Activated naive CD4-positive, alpha-beta T cell treated with anti-CD3 and anti-CD28 coated beads, Interleukin-2, amount 50 U/mL, for 24 hours (primary cell): ENCODE measurements around the gene HPCAL1.
"Not testable (repeated sequence)": the region's sequence is repeated elsewhere in the genome, so short reads cannot be mapped to it uniquely, and the experiment has no call there.

Experiments used
- H3K27ac Mint-ChIP-seq: one replicate; pipeline ENCODE4 v1.8.0; 2021; ENCODE audit warnings: mild to moderate bottlenecking, mixed read lengths
- H3K27me3 Mint-ChIP-seq: one replicate; pipeline ENCODE4 v1.8.0; 2021; ENCODE audit warnings: mixed read lengths
- H3K36me3 Mint-ChIP-seq: one replicate; pipeline ENCODE4 v1.8.0; 2021; ENCODE audit warnings: mixed read lengths
- H3K4me1 Mint-ChIP-seq: one replicate; pipeline ENCODE4 v1.8.0; 2021; ENCODE audit warnings: mixed read lengths
- H3K4me3 Mint-ChIP-seq: one replicate; pipeline ENCODE4 v1.8.0; 2021; ENCODE audit warnings: mild to moderate bottlenecking, mixed read lengths
- H3K9me3 Mint-ChIP-seq: one replicate; pipeline ENCODE4 v1.8.0; 2021; ENCODE audit warnings: mixed read lengths

Gene HPCAL1

DNA sequence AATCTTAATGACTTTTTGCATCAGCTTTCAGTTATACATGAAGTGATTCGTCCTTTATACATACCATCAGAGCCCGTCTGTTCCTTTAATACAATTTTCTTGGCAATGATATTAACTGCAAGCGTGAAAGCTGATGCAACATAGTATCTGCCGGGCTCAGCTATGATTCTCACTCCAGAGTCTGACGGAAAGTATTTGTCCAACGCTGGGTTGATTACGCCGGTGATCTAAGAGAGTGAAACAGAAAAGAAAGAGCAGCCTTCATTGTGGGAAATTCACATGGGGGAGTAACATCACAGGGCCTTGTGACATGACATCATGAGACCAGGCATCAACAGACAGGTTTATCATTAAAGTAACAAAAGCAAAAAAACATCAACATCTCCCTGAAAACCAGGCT, 139.2 kb downstream of the HPCAL1 start:
- Mint-ChIP-seq H3K27me3 (no peaks in the 10 kb centered on the region), H3K4me3 (peak overlapping the region; percentile 72), H3K9me3 (no peaks in the 10 kb centered on the region), H3K27ac (peak overlapping the region; percentile 95), H3K4me1 (peaks cover 37% of the 10 kb centered on the region), H3K36me3 (peaks cover 27% of the 10 kb centered on the region)

DNA sequence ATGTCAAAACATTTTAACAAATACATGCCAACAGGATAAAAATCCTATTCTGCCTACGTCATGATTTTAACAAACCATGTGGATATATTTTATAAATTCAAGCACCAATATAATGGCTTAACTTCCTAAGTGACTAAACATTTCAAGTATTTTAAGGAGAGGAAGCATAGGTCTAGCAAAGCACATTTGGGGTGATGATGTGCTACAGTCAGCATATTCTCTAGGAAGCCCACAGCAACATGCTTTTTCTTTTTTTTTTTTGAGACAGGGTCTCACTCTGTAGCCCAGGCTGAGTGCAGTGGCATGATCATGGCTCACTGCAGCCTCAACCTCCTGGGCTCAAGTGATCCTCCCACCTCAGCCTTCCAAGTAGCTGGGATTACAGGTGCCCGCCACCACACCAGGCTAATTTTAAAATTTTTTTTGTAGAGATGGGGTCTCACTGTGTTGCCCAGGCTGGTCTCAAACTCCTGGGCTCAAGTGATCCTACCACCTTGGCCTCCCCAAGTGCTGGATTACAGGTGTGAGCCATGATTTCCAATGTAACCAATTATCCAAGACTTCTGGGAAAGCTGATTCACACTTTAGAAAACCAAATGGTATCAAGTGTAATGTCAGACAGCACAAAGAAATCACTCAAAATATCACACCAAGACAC, 139.9 kb downstream of the HPCAL1 start:
- Mint-ChIP-seq H3K27ac (peak overlapping the region; percentile 95), H3K36me3 (peaks cover 32% of the 10 kb centered on the region), H3K4me3 (peak overlapping the region; percentile 72), H3K4me1 (peaks cover 41% of the 10 kb centered on the region)
- not testable (repeated sequence) for H3K9me3 Mint-ChIP-seq, H3K27me3 Mint-ChIP-seq

DNA sequence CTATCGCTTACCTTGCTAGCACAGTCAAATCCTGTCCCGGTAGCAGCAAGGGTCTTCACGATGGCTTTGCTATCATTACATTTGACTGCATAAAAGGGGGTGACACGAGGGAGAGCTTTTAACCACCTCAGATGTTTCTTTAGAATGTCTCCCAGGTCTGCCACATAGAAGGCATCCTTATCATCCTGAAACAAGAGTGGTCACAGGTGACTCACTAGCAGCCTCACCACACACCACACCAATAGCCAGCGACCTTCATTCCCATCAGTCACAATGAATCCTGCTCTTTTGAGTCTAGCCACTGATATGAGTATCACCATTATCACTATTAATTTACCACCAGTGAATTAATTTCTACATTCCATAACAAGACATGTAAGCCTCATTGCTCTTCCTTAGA, 141.8 kb downstream of the HPCAL1 start:
- Mint-ChIP-seq H3K4me3 (peak overlapping the region; percentile 100), H3K9me3 (no peaks in the 10 kb centered on the region), H3K36me3 (peaks cover 32% of the 10 kb centered on the region), H3K27ac (peak overlapping the region; percentile 65), H3K4me1 (peaks cover 45% of the 10 kb centered on the region), H3K27me3 (no peaks in the 10 kb centered on the region)

- Mint-ChIP-seq H3K27ac (peak overlapping the region; percentile 35), H3K4me1 (peaks cover 53% of the 10 kb centered on the region), H3K4me3 (peak overlapping the region; percentile 100), H3K36me3 (peaks cover 29% of the 10 kb centered on the region), H3K27me3 (no peaks in the 10 kb centered on the region), H3K9me3 (no peaks in the 10 kb centered on the region)
These were observed 143.9 kb downstream of the HPCAL1 start for GRCh38 chr2:10446631-10447030.

- Mint-ChIP-seq H3K36me3 (peaks cover 22% of the 10 kb centered on the region), H3K4me3 (peak overlapping the region; percentile 100), H3K4me1 (peaks cover 46% of the 10 kb centered on the region), H3K27ac (peak overlapping the region; percentile 99), H3K27me3 (no peaks in the 10 kb centered on the region), H3K9me3 (no peaks in the 10 kb centered on the region)
These were observed 144.7 kb downstream of the HPCAL1 start for GRCh38 chr2:10447300-10447894.

- peak within 1 kb of the TSS; percentile 100 for H3K4me3 Mint-ChIP-seq
- H3K4me1 Mint-ChIP-seq: peaks cover 43% of the 10 kb centered on the region
- H3K27ac Mint-ChIP-seq: peak within 1 kb of the TSS; percentile 99
- no peaks in the 10 kb centered on the region for H3K9me3 Mint-ChIP-seq
- H3K36me3 Mint-ChIP-seq: peaks cover 20% of the 10 kb centered on the region
- no peaks in the 10 kb centered on the region for H3K27me3 Mint-ChIP-seq
These were observed 145.3 kb downstream of the HPCAL1 start, which contains the start of gene ODC1 for GRCh38 chr2:10447895-10448575. ODC1 (minus strand) TSS chr2:10448327; CDS start chr2:10445032, 3,295 bp downstream.

- peak overlapping the region; percentile 90 for H3K4me3 Mint-ChIP-seq
- H3K4me1 Mint-ChIP-seq: peaks cover 35% of the 10 kb centered on the region
- H3K9me3 Mint-ChIP-seq: no peaks in the 10 kb centered on the region
- peaks cover 14% of the 10 kb centered on the region for H3K36me3 Mint-ChIP-seq
- peak overlapping the region; percentile 85 for H3K27ac Mint-ChIP-seq
- H3K27me3 Mint-ChIP-seq: no peaks in the 10 kb centered on the region
These were observed 146.1 kb downstream of the HPCAL1 start for GRCh38 chr2:10448576-10449485.

GRCh38 chr2:10449486-10449831, 146.8 kb downstream of the HPCAL1 start:
- Mint-ChIP-seq H3K36me3 (peaks cover 9% of the 10 kb centered on the region), H3K9me3 (no peaks in the 10 kb centered on the region), H3K4me1 (peaks cover 29% of the 10 kb centered on the region), H3K27me3 (no peaks in the 10 kb centered on the region), H3K4me3 (peak overlapping the region; percentile 90), H3K27ac (peak overlapping the region; percentile 85)

DNA sequence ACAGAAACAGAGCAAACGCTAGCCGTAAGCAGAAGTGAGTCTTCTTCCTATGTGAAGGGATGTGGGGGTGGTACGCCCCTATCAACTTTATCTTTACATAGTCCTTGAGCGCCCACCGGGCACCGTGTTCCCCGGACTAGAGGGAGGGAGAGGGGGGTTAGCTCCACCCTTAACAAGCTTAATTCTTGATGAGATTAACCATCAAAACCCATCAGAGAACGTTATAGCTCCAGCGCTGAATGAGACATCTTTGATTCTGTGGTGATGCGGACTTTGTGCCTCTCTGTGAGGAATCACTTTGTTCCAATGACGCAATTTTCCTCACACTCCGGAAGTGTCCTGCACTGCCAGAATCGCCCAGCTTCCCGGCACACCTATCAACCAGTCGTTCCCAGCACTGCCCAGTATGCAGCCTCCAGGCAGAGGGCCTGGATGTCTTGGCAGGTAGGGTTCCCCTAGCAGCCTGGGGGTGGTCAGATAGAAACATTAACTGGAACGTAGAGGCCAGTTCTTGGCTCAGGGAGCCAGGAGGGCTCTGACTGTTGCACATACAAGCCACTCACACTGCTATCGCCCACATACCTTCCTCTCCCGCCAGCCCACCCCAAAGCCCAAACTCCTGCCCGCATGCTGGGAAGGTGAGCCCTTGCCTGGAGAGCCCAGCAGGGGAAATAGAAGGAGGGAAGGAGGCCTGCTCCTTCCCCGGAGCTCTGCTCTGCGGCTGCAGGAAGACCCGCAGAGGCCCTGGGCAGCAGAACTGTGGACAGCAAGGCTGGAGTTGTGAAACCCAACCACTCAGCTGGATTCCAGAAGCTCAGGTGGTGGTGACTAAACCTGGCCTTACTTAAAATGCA, 147.4 kb downstream of the HPCAL1 start:
- peaks cover 5% of the 10 kb centered on the region for H3K36me3 Mint-ChIP-seq
- H3K27ac Mint-ChIP-seq: peak overlapping the region; percentile 55
- peaks cover 23% of the 10 kb centered on the region for H3K4me1 Mint-ChIP-seq
- no peaks in the 10 kb centered on the region for H3K27me3 Mint-ChIP-seq
- H3K4me3 Mint-ChIP-seq: peak overlapping the region; percentile 90
- H3K9me3 Mint-ChIP-seq: no peaks in the 10 kb centered on the region

DNA sequence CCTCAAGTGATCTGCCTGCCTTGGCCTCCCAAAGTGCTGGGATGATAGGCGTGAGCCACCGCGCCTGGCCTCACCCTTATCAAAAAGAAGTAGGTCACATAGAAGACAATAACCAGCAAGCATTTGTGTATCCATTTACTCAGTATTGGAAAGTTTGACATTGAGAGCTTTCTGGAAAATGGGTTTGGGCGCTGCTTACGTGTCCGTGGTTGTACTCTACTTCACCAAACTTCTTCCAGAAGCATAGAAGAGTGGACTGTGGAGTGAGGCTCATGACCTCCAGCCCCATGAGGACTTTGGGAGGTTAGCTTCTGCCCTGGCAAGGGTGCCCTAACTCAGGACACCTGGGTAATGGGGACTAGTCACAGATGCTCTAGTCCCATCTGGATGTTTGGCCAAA, 149.1 kb downstream of the HPCAL1 start:
- no peaks in the 10 kb centered on the region for H3K9me3 Mint-ChIP-seq
- H3K27me3 Mint-ChIP-seq: no peaks in the 10 kb centered on the region
- no peak overlapping the region for H3K4me3 Mint-ChIP-seq
- peaks cover 5% of the 10 kb centered on the region for H3K36me3 Mint-ChIP-seq
- no peak overlapping the region for H3K27ac Mint-ChIP-seq
- H3K4me1 Mint-ChIP-seq: peaks cover 21% of the 10 kb centered on the region

- Mint-ChIP-seq H3K36me3 (peaks cover 2% of the 10 kb centered on the region), H3K27ac (no peak overlapping the region), H3K4me3 (no peak overlapping the region), H3K27me3 (no peaks in the 10 kb centered on the region), H3K4me1 (peaks cover 18% of the 10 kb centered on the region), H3K9me3 (no peaks in the 10 kb centered on the region)
These were observed 149.6 kb downstream of the HPCAL1 start for GRCh38 chr2:10452312-10452711.

DNA sequence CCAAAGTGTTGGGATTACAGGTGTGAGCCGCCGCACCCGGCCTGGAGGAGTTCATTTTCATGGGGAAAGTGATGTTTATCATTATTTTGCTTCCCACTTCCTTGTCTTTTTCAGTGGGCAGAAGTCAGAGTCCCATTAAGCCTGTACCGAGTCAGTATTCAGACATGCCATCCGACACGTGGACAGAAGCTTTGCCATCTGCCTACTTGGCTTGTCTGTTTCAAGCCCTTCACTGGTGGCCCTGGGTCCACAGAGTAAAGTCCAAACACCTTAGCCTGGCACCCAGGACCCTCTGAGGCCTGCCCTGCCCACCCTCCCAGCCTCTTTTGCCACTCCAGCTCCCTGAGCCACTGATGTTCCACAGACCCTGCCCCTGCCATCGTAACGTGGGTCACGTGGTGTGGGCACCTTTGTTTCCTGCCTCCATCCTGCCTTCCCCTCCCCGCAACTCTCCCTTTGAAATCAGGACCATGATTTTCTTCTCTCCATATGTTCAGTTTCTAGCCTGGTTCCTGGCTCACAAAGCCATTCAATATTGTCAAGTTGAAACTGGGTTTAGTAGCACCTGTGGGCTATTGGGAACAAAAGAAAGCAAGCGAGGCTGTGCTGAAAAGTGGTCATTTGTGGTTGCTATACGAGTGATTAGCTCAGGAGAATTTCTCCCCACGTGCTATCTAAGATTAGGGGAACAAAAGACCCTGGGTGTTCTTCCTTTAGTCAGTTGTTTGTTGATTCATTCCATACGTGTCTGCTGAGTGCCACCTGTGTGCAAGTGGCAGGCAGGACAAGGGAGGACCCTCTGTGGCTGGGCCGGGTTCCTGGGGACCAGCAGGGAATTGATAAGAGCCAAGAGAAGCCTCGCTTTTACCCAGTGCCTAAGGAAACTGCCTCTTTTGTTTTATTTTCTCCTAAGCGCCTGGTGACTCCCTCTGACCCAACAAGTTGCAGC, 150.5 kb downstream of the HPCAL1 start:
- H3K9me3 Mint-ChIP-seq: no peaks in the 10 kb centered on the region
- no peak overlapping the region for H3K4me3 Mint-ChIP-seq
- H3K4me1 Mint-ChIP-seq: peaks cover 17% of the 10 kb centered on the region
- no peaks in the 10 kb centered on the region for H3K27me3 Mint-ChIP-seq
- no peak overlapping the region for H3K27ac Mint-ChIP-seq
- H3K36me3 Mint-ChIP-seq: no peaks in the 10 kb centered on the region

DNA sequence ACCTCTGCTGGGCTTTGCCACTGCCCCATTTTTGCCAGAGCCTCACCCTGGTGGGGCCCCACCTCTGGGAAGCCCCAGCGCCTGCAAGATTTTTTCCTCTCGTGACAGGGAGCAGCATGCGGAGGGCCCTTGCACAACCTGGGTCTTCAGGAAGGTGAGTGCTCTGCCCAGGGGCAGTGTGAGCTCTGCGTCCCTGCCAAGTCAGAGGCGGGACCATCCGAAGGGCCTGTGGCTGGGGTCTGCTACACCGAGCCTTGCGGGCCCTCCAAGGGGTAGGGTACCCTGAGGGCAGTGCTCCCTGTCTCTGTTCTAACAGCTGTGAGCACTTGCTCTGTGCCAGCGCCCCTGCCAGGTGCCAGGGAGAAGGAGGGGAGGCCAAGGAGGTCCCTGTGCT, 151.2 kb downstream of the HPCAL1 start:
- H3K36me3 Mint-ChIP-seq: no peaks in the 10 kb centered on the region
- peaks cover under 1% of the 10 kb centered on the region for H3K27me3 Mint-ChIP-seq
- H3K4me1 Mint-ChIP-seq: peaks cover 17% of the 10 kb centered on the region
- no peak overlapping the region for H3K4me3 Mint-ChIP-seq
- H3K9me3 Mint-ChIP-seq: no peaks in the 10 kb centered on the region
- H3K27ac Mint-ChIP-seq: no peak overlapping the region

- Mint-ChIP-seq H3K27me3 (peaks cover 2% of the 10 kb centered on the region), H3K4me1 (peaks cover 12% of the 10 kb centered on the region), H3K27ac (no peak overlapping the region), H3K9me3 (no peaks in the 10 kb centered on the region), H3K36me3 (no peaks in the 10 kb centered on the region), H3K4me3 (no peak overlapping the region)
These were observed 151.8 kb downstream of the HPCAL1 start for GRCh38 chr2:10454505-10454904.
